Karpas-422 (cell line): ENCODE results near the gene CTU2. TPM values are rescaled to one million over a fixed set of nuclear protein-coding genes. Genes with fewer than 3 reads are reported as not detected.

Experiments used
- DNase-seq: peaks from one replicate; pipeline ENCODE4 v3.0.0-alpha.2; 2015
- H2AFZ ChIP-seq: fragments of 200-600 bp; sonication (generic); 2 replicates; pipeline ENCODE4 v1.6.1; 2014; ENCODE audit warnings: antibody characterized with exemption, low read length, mixed read lengths
- H3K27ac ChIP-seq: fragments of 200-600 bp; sonication (generic); 2 replicates; pipeline ENCODE4 v1.5.1; 2014; ENCODE audit warnings: mild to moderate bottlenecking, low read length, moderate library complexity
- H3K27me3 ChIP-seq: fragments of 200-600 bp; sonication (generic); 2 replicates; pipeline ENCODE4 v1.6.1; 2014; ENCODE audit warnings: low read length, mixed read lengths
- H3K36me3 ChIP-seq: fragments of 200-600 bp; sonication (generic); 2 replicates; pipeline ENCODE4 v1.6.1; 2014; ENCODE audit warnings: low read length, mixed read lengths; ENCODE audit not compliant: insufficient read depth
- H3K4me1 ChIP-seq: fragments of 200-600 bp; sonication (generic); 2 replicates; pipeline ENCODE4 v1.6.1; 2014; ENCODE audit warnings: mild to moderate bottlenecking, low read length, mixed read lengths
- H3K4me2 ChIP-seq: fragments of 200-600 bp; sonication (generic); 2 replicates; pipeline ENCODE4 v1.6.1; 2014; ENCODE audit warnings: low read length, low read depth, mild to moderate bottlenecking; ENCODE audit not compliant: poor library complexity, severe bottlenecking
- H3K4me3 ChIP-seq: fragments of 200-600 bp; sonication (generic); 2 replicates; pipeline ENCODE4 v1.5.1; 2014; ENCODE audit warnings: mild to moderate bottlenecking, antibody characterized with exemption, low read length, mixed read lengths
- H3K79me2 ChIP-seq: fragments of 200-600 bp; sonication (generic); 2 replicates; pipeline ENCODE4 v1.6.1; 2014; ENCODE audit warnings: mild to moderate bottlenecking, low read length, mixed read lengths
- H3K9ac ChIP-seq: fragments of 200-600 bp; sonication (generic); 2 replicates; pipeline ENCODE4 v1.6.0; 2014; ENCODE audit warnings: low read length
- H3K9me2 ChIP-seq: fragments of 200-600 bp; sonication (generic), shearing (Covaris generic); replicated peaks from 2 replicates; pipeline ENCODE4 v1.6.0; 2014; ENCODE audit warnings: mild to moderate bottlenecking, low read length, moderate library complexity; ENCODE audit not compliant: insufficient read depth
- H3K9me3 ChIP-seq: fragments of 300-700, 200-600 bp; sonication (generic); 2 replicates; pipeline ENCODE4 v1.6.1; 2014; ENCODE audit warnings: low read length, mixed read lengths
- H4K20me1 ChIP-seq: fragments of 200-600 bp; sonication (generic); 2 replicates; pipeline ENCODE4 v1.6.1; 2014; ENCODE audit warnings: mild to moderate bottlenecking, antibody characterized with exemption, low read length, low read depth; ENCODE audit not compliant: insufficient read depth
- total RNA-seq: library from RNA; depleted of rRNA; stranded (reverse); fragments of >200 nt; shearing (Covaris generic); gene quantifications from 2 replicates; pipeline ENCODE4 v1.2.3, GENCODE V29; 2014; ENCODE audit warnings: low replicate concordance

CTU2 gene
- total RNA-seq, 1 experiment from 2014 or later, result 11.3 TPM

DNA sequence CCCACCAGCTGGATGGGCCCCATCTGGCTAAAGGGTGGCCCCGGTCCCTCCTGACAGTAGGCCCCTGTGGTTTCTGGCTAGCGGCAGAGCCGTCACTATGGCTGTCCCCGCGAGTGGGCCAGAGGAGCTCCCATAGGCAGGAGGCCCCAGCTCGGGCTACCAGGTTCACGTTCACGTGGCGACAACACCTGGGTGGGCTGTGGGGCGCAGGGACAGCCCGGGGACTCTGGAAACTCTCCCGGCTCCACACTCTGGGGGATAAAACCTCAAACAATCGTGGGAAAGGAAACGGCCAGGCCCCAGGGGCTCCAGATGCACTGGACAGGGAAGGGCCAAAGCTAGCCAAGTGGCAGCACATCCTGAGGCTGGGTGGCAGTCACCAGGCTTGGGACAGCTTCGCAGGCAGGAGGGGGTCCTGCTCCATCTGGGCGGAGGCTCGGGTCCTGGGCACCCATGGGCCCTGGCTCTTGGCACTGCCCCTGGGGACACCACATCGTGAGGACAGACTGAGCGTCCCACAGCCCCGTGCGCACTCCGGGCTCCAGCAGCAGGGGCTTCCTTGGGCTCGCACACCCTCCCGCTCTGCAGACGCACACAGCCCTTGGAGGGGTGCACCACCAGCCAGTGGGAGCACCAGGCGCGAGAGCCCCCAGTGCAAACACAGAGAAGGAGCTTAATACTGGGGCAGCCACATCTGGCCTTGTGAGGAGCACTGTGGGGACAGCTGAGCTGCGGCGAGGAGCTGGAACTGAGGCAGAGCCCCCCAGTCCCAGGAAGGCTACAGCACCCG, 4.5 kb upstream of the CTU2 start:
- Histone ChIP-seq H3K4me3 (peak overlapping the region; percentile 70), H3K27me3 (no peaks in the 10 kb centered on the region), H3K4me1 (peaks cover 44% of the 10 kb centered on the region), H3K9me2 (no peaks in the 10 kb centered on the region), H3K9ac (peak overlapping the region; percentile 83), H3K4me2 (peak overlapping the region; percentile 79), H3K9me3 (no peaks in the 10 kb centered on the region), H2AFZ (no peak overlapping the region), H3K36me3 (no peaks in the 10 kb centered on the region), H3K27ac (no peak overlapping the region), H3K79me2 (peaks cover 9% of the 10 kb centered on the region; the same call in 1 of the 2 replicates), H4K20me1 (peaks cover 21% of the 10 kb centered on the region; the same call in 1 of the 2 replicates)
- DNase-seq, result no peak

GRCh38 chr16:88702371-88703210, 3.7 kb upstream of the CTU2 start:
- H3K9me2 ChIP-seq, result no peaks in the 10 kb centered on the region
- peaks cover 50% of the 10 kb centered on the region for H3K4me1 ChIP-seq
- H3K27ac ChIP-seq, result no peak overlapping the region
- no peak overlapping the region for H2AFZ ChIP-seq
- peak overlapping the region; percentile 79 for H3K4me2 ChIP-seq
- H4K20me1 ChIP-seq, result peaks cover 21% of the 10 kb centered on the region; the same call in 1 of the 2 replicates
- no peaks in the 10 kb centered on the region for H3K36me3 ChIP-seq
- no peak for DNase-seq
- H3K9me3 ChIP-seq, result no peaks in the 10 kb centered on the region
- H3K27me3 ChIP-seq, result no peaks in the 10 kb centered on the region
- H3K79me2 ChIP-seq, result peaks cover 17% of the 10 kb centered on the region
- no peak overlapping the region; the same call in 1 of the 2 replicates for H3K9ac ChIP-seq
- no peak overlapping the region; the same call in 1 of the 2 replicates for H3K4me3 ChIP-seq

- Histone ChIP-seq H3K4me3 (no peak overlapping the region), H3K36me3 (no peaks in the 10 kb centered on the region), H3K79me2 (peaks cover 28% of the 10 kb centered on the region), H3K4me1 (peaks cover 51% of the 10 kb centered on the region), H3K9ac (0 out of 2 replicates have a peak overlapping the region, but pooled peaks have one; percentile 22), H4K20me1 (peaks cover 21% of the 10 kb centered on the region; the same call in 1 of the 2 replicates), H3K27me3 (no peaks in the 10 kb centered on the region), H3K9me3 (no peaks in the 10 kb centered on the region), H3K9me2 (no peaks in the 10 kb centered on the region), H3K4me2 (peak overlapping the region; percentile 15), H3K27ac (no peak overlapping the region), H2AFZ (no peak overlapping the region)
- DNase-seq, result no peak
Measured at GRCh38 chr16:88703486-88704309, 2.6 kb upstream of the CTU2 start.

GRCh38 chr16:88705076-88705684, 1.1 kb upstream of the CTU2 start:
- H3K27me3 ChIP-seq, result no peaks in the 10 kb centered on the region
- H3K36me3 ChIP-seq, result no peaks in the 10 kb centered on the region
- no peak overlapping the region for H3K27ac ChIP-seq
- no peaks in the 10 kb centered on the region for H3K9me3 ChIP-seq
- H3K4me1 ChIP-seq, result peaks cover 49% of the 10 kb centered on the region
- H3K4me3 ChIP-seq, result peak overlapping the region; percentile 84
- H3K9ac ChIP-seq, result peak overlapping the region; percentile 83
- H3K4me2 ChIP-seq, result peak overlapping the region; percentile 98
- H3K9me2 ChIP-seq, result no peaks in the 10 kb centered on the region
- no peak overlapping the region for H2AFZ ChIP-seq
- peaks cover 29% of the 10 kb centered on the region for H3K79me2 ChIP-seq
- H4K20me1 ChIP-seq, result peaks cover 21% of the 10 kb centered on the region; the same call in 1 of the 2 replicates
- peak; percentile 66 for DNase-seq

DNA sequence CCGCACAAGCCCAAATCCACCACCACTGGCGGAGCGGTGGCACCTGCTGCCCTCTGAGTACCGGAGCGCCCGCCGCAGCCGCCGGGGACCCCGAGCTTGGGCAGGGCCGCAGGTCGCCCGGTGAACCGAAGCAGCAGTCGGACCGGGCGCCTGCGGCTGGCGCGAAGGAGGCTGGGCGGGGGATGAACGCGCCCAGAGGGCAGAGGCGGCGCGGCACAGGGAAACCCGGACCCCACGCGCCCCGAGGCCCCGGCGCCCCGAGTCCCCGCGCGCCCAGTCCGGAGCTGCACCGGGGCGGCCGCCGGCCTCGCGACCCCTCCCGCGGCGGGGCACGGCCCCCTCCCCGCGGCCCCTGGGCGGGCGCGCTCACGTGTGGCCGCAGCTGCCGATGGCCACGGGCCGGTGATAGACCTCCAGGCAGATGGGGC, 488 bp upstream of the CTU2 start:
- Histone ChIP-seq H3K9me2 (no peaks in the 10 kb centered on the region), H3K79me2 (peaks cover 29% of the 10 kb centered on the region), H3K4me2 (peak overlapping the region; percentile 98), H2AFZ (no peak overlapping the region), H3K4me3 (peak overlapping the region; percentile 84), H4K20me1 (peaks cover 21% of the 10 kb centered on the region; the same call in 1 of the 2 replicates), H3K27me3 (no peaks in the 10 kb centered on the region), H3K9ac (peak overlapping the region; percentile 83), H3K36me3 (no peaks in the 10 kb centered on the region), H3K4me1 (peaks cover 43% of the 10 kb centered on the region), H3K9me3 (no peaks in the 10 kb centered on the region), H3K27ac (no peak overlapping the region)
- DNase-seq, result peak; percentile 54

- no peak overlapping the region; the same call in 1 of the 2 replicates for H2AFZ ChIP-seq
- H3K9me2 ChIP-seq, result no peaks in the 10 kb centered on the region
- peaks cover 29% of the 10 kb centered on the region for H3K4me1 ChIP-seq
- peak; percentile 55 for DNase-seq
- peaks cover 24% of the 10 kb centered on the region for H3K79me2 ChIP-seq
- H4K20me1 ChIP-seq, result peaks cover 21% of the 10 kb centered on the region; the same call in 1 of the 2 replicates
- no peaks in the 10 kb centered on the region for H3K36me3 ChIP-seq
- H3K9me3 ChIP-seq, result no peaks in the 10 kb centered on the region
- no peak overlapping the region for H3K27ac ChIP-seq
- H3K27me3 ChIP-seq, result no peaks in the 10 kb centered on the region
- H3K9ac ChIP-seq, result peak overlapping the region; percentile 83
- peak overlapping the region; percentile 98 for H3K4me2 ChIP-seq
- peak overlapping the region; percentile 84 for H3K4me3 ChIP-seq
Measured at GRCh38 chr16:88706965-88707826, 893 bp downstream of the CTU2 start.

DNA sequence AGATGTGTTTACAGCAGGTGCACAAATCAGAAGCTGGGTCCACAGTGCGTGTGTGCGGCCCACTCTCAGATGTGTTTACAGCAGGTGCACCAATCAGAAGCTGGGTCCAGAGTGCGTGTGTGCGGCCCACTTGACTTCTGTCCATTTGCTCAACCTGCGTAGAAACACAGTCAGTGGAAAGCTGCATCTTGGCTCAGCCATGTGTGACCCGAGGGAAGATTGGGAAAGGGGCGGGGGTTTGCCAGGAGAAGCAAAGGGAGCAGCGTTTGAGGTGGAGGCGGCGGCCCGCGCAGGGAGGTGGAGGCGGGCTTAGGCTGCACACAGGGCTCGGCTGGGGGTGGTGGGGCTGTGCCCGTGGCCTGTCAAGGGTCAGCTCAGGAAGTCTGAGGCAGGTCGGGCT, 4.3 kb downstream of the CTU2 start:
- no peaks in the 10 kb centered on the region for H3K9me3 ChIP-seq
- no peak for DNase-seq
- no peaks in the 10 kb centered on the region for H3K36me3 ChIP-seq
- H3K9me2 ChIP-seq, result no peaks in the 10 kb centered on the region
- no peak overlapping the region for H3K4me2 ChIP-seq
- peaks cover 8% of the 10 kb centered on the region for H3K4me1 ChIP-seq
- H3K27ac ChIP-seq, result no peak overlapping the region
- H3K4me3 ChIP-seq, result no peak overlapping the region
- no peaks in the 10 kb centered on the region for H4K20me1 ChIP-seq
- H2AFZ ChIP-seq, result no peak overlapping the region
- no peaks in the 10 kb centered on the region for H3K27me3 ChIP-seq
- no peak overlapping the region for H3K9ac ChIP-seq
- H3K79me2 ChIP-seq, result peaks cover 24% of the 10 kb centered on the region
